Putamen (tissue), 1 donor: ENCODE results near the gene SAMD4B.

Source experiments
- DNase-seq: peaks from one replicate; pipeline ENCODE4 v3.0.0-alpha.2; 2016; ENCODE audit warnings: low spot score

The SAMD4B gene

DNA sequence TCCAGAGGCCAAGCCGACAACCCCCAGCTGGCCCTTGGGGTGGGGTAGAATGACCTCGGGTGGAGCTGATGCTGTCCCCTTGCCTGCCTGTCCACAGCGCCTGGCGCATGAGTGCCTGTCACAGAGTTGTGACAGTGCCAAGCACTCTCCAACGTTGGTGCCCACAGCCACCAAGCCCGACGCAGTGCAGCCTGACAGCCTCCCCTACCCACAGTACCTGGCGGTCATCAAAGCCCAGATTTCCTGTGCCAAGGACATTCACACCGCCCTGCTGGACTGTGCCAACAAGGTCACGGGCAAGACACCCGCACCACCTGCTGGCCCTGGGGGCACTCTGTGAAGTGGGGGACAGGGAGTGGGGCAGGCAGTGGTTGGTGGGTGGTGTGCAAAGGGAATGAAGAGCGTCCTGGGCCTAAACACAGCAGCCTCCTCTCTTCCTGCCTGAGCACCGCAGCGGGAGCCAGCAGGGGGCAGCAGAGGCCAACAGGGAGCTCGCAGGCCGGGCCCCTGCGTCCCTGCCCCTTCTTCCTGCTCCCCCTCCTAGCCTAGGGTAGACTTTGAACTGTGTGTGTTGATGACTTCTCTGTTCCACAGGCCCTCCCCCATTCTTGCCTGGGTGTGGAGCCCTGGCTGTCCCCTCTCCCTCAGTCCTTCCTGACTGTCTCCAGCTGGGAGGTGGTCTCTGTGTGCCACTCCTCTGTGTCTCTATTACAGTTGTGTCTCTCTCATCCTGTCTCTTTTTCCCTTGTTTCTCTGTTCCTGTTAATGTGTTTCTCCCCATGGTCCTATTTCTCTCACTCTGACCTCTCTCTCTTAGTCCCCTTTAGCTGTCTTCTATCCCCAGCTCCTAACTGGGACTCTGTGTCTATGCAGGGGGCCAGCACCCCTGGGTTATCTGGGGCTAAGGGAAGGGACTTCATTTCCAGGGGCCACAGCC, 55.4 kb downstream of the SAMD4B start:
- DNase-seq = no peak

DNA sequence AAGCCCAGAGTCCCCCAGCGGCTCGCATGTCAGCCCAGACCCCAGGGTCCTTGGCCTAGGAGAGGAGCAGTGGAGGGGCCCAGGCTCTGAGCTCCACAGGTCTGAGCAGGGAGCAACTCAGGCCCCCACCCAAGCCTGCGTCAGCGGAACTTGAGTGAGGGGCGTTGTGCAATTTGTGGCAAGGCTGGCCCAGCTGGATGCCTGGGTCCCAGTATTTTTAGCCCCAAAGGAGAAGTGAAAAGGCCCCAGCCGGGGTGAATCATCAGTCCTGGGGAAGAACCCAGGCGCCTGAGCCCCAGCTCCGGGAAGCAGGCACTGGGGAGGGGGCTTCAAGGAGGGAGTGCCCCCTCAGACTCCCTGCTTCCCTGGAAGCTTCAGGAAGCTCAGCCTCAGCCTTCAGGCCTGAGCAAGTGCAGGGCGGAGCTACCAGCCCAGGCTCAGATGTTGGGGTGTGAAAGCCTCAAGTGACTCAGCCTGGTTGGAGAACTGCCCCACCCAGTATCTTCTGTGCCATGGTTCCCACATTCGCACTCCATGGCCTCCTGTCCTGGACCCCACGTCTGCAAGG, 56.2 kb downstream of the SAMD4B start:
- DNase-seq = no peak

DNA sequence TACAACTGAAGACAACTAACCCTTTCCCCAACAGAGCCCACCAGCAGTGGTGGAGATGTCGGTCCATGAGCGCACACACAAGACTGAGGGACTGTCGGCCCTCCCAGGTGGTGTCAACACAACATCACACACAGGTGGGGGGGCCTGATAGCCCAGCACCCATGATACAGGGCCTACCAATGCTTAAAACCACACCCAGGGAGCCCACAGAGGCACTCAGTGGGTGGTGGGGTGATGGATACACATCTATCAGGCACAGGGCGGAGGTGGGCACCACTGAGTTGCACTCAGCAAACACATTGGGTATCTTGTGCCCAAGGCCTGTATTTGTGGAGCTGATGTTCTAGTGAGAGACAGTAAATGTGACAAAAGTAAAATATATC, 57.4 kb downstream of the SAMD4B start:
- DNase-seq = no peak

DNA sequence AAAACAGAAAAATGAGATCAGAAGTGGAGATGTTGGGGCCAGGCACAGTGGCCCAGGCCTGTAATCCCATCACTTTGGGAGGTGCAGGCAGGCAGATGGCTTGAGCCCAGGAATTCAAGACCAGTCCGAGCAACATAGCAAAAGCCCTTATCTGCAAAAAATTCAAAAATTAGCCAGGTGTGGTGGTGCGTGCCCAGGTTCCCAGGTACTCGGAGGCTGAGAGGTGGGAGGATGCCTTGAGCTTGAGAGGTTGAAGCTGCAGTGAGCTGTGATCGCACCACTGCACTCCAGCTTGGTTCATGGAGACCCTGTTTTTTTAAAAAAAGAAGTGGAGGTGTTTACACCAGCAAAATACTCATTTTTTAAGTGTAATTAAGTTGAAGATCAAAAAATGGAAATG, 57.8 kb downstream of the SAMD4B start:
- no peak for DNase-seq

DNA sequence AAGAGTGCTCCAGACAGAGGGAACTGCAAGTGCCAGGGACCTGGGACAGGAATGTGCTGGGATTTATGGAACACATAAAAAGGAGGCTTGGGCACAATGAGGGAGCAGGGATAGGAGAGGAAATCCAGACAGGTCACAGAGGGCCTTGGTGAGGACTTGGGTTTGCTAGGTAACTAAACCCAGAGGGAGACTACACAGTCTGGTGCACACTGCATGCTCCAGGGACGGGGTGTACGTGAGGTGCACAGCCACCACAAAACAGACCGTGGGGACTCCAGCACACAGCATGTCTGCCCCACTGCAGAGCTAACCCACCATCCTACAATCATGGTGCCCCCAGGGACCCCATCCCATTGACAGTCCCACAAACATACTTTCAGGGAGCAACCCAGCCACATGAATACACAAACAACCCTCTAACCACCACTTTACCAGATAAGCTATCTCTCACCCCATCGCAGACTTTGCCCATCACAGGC, 58.9 kb downstream of the SAMD4B start:
- no peak for DNase-seq

DNA sequence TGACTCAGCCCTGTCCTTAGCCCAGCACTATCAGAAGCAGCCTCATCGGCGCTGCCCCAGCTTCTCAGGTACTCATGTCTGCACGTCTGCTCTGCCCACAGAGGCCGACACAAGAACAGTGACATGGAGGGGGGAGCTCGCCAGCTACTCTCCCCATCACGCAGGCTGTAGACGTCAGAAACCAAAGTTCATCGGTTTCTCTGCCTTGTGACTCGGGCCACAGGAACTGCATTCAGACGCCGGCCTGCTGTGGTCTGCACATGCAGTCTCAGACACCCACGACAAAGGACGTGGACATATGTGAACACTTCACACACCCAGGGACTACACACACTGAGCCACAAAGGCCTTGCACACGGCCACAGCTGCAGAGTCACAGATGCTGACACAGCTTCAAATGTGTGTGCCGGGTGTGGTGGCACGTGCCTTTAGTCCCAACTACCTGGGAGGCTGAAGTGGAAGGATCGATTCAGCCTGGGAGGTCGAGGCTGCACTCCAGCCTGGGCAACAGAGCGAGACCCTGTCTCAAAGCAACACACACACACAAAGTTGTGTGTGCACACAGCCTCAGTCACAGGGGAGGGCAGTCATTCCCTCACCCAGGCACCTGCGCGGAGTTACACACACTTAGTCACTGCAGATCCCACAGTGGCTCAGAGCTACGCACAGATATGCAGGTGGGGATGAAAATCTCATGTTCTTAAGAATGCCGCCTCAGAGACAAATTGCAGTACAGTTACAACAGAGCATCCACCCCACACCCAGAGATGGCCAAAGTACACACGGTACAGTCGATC, 59.5 kb downstream of the SAMD4B start:
- DNase-seq = no peak

DNA sequence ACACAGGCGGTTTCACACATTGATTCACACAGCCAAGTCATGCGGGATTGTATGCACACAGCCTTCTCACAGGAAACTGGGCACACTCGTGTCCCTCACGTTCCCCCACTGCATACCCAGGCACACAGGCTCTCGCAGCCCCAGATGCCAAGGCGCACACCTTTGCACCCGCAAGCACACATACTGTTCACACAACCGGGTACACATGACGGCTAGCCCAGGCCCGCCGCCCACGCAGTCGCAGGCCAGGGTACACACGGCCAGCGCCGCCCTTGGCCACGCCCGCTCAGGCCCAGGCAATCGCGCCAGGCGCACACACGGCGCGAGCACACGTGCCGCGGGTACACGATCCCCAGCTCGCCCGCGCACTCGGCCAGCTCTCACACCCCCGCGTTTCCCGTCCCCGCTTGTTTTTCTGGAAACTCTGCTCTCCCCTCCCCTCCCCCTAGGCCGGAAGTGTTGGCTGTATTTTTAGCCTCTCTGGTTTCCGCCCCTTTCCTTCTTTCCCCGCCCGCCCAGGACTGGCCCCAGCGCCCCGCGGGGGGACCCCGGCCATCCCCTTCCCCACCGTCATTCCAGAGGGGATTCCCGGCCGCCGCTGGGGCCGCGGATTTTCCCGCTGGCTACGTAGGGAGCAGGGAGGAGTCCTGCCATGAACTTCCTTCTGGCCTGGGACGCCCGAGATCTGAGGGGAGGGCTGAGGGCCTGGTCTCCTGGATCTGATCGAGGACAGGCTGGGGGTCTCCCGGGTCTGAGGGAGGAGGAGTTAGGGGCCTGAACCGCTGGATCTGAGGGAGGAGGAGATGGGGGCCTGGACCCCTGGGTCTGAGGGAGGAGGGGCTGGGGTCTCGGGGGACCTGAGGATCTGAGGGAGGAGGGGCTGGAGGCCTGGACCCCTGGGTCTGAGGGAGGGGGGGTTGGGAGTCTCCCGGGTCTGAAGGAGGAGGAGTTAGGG, 60.4 kb downstream of the SAMD4B start:
- DNase-seq = peak; percentile 70

DNA sequence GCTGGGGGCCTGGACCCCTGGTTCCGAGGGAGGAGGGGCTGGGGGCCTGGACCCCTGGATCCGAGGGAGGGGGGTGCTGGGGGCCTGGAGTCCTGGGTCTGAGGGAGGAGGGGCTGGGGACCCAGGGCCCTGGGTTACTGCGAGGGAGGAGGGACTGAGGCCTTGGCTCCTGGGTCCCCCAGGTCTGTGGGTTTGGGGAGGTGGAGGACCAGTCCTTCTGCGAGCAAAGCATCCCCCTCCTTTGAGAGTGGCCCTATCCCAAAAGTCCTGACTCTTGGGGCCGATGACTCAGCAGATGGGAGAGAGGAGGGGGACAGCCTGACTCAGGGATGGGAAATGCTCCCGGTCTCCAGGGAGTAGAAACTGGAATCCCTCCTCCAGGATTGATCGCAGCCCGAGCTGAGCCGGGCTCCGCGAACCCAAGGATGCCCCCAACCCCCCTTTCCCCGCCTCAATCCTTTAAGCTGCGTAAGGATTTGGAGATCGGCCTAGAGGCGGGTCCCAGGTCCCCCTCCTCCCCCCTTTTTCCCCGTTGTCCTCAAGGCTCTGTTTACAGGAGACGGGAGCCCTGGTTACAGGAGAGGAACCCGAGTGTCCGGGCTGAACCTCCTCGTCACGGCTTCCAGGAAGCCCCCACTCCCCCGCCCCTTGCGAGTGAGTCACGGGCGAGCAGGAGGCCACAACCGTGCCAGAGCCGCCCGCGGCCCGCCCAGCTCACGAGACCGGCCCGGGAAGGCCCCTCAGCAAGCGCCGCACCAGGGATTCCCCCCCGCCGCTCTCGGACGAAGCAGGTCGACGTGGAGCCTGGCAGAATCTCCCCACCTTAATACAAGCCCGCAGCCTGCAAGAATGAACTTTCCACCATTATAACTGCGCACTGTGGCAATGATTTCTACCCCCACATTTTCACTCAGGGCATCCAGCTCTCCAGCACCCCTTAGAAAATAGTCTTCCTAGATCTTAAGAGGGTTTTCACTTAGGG, 61.4 kb downstream of the SAMD4B start:
- peak; percentile 72 for DNase-seq

DNA sequence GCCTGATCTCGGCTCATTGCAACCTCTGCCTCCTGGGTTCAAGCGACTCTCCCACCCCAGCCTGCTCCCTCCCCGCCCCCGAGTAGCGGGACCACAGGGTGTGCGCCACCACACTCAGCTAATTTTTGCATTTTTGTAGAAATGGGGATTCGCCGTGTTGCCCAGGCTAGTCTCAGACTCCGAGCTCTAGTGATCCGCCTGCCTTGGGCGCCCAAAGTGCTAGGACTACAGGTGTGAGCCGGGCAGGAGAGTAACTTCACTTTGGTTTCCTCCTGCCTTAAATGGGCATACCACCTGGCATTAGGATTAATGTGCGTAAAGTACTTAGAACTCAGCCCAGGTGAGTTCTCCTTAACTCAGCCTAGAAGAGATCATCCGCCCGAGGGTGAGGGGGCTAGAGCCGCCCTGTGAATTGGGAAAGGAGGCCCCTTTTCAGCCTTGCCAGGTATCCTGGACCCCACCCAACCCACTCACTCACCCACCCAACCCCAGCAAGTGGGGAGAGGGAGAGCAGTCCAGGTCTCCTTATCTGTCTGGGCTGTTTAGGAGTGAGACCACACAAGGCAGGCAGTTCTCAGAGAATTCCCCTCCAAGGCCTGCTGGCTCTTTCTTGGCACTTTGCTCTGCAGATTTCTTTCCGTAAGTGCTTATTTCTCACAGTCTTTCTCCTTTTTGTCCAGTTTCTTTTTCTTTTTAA, 63.2 kb downstream of the SAMD4B start:
- DNase-seq = no peak

DNA sequence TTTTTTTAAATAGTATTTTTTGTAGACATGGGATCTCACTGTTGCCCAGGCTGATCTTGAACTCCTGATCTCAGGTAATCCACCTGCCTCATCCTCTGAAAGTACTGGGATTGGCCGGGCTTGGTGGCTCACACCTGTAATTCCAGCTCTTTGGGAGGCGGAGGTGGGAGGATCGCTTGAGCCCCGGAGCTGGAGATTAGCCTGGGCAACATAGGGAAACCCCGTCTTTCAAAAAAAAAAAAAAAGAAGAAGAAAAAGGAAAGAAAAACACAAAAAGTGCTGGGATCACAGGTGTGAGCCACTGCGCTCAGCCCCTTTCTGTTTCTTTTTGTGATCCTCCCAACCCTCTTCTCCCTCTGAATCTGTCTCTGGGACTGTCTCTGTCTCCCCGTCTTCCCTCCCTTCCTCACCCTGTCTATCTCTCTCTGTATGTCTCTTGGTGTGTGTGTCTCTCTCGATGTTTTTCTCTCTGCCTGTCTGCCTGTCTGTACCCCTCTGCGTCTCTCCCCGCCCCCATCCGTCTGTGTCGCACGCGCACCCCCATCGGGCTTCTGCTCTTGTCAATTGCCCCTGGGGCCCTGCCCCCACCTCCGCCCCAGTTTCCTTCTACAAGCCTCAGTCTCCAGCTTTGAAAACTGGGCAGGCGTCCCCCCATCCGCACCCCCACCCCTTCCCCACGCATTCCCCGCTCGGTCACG, 63.9 kb downstream of the SAMD4B start:
- DNase-seq = no peak

DNA sequence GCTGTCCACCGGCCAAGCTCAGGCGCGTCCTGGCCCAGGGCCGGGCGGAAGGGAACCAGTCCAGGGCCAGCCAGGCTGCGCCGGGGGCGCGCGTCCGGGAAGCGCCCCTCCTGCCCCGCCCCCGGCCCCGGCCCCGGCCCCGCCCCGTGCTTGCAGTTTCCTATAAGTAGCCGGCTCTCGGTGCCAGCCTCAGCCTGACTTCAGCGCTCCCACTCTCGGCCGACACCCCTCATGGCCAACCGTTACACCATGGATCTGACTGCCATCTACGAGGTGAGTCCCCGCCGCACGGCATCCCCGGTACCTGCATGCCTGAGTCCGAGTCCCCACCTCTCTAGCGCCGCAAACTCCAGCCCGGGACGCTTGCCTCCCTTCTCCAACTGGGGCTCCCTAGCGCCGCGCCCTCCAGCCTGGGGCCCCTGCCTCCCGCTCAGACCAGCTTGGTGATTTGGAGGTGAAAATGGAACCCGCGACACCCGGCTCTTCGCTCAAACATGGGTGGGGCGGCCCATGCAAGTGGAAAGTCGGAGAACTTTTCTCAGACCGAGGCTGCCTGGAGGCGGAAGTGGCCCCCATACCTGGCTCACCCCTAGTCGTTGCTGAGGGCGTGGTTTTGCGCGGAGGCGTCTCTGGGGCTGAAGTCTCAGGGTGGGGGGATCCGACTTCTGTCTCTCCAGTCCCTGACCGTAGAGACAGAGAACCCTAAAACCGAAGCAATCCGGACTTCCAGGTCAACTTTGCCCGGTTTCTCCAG, 64.6 kb downstream of the SAMD4B start, which contains the start of gene ZFP36:
ZFP36 (plus strand) TSS at position 192 of the 754 bp plus-strand sequence; CDS start at position 250, 58 bp downstream.
- DNase-seq = peak; percentile 67

DNA sequence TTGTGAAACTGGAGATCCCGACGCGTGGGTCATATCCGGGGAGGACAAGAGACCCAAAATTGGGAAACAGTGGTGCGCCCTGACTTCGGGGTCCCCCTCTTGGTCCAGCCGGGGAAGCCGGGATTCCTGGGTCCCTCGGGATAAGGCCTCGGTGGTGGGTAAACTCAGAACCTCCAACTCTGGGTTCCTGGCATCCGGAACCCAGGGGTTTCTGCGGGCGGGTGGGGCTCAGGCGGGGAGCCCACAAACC, 65.1 kb downstream of the SAMD4B start:
- no peak for DNase-seq

DNA sequence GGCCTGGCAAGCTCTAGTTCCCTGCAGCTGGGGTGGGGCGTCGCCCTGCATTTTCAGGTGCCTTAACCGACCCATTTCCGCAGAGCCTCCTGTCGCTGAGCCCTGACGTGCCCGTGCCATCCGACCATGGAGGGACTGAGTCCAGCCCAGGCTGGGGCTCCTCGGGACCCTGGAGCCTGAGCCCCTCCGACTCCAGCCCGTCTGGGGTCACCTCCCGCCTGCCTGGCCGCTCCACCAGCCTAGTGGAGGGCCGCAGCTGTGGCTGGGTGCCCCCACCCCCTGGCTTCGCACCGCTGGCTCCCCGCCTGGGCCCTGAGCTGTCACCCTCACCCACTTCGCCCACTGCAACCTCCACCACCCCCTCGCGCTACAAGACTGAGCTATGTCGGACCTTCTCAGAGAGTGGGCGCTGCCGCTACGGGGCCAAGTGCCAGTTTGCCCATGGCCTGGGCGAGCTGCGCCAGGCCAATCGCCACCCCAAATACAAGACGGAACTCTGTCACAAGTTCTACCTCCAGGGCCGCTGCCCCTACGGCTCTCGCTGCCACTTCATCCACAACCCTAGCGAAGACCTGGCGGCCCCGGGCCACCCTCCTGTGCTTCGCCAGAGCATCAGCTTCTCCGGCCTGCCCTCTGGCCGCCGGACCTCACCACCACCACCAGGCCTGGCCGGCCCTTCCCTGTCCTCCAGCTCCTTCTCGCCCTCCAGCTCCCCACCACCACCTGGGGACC, 65.6 kb downstream of the SAMD4B start:
- DNase-seq = no peak

DNA sequence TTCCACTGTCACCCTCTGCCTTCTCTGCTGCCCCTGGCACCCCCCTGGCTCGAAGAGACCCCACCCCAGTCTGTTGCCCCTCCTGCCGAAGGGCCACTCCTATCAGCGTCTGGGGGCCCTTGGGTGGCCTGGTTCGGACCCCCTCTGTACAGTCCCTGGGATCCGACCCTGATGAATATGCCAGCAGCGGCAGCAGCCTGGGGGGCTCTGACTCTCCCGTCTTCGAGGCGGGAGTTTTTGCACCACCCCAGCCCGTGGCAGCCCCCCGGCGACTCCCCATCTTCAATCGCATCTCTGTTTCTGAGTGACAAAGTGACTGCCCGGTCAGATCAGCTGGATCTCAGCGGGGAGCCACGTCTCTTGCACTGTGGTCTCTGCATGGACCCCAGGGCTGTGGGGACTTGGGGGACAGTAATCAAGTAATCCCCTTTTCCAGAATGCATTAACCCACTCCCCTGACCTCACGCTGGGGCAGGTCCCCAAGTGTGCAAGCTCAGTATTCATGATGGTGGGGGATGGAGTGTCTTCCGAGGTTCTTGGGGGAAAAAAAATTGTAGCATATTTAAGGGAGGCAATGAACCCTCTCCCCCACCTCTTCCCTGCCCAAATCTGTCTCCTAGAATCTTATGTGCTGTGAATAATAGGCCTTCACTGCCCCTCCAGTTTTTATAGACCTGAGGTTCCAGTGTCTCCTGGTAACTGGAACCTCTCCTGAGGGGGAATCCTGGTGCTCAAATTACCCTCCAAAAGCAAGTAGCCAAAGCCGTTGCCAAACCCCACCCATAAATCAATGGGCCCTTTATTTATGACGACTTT, 66.4 kb downstream of the SAMD4B start:
- DNase-seq = no peak

DNA sequence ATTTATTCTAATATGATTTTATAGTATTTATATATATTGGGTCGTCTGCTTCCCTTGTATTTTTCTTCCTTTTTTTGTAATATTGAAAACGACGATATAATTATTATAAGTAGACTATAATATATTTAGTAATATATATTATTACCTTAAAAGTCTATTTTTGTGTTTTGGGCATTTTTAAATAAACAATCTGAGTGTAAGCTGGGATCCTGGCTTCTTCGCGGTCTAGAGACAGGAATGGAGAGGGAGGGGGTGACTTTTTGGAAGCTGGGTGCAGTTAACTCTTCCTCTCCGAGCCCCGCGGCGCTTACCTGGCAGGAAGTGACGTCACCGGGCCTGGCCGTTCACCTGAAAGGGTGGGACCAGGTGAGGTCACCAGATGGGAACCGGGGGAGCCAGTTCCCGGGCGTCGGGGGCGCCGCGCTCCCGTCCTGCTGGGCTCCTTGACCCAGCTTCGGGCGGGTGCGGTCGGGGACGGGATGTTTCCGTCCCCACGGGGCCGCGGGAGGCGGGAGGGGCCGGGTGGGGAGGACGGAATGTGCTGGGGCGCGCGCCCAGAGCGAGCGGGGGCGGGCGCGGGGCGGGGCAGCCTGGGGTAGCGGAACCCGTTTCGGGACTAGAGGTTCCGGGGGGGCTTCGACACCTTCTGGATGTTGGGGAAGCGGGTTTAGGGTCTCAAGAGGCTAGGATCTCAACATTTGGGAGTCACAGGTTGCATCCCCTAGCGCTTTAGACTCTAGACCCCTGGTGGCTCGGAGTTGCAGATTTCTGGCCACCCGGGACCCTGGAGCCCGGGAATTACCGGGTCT, 67.2 kb downstream of the SAMD4B start:
- no peak for DNase-seq
